ENCODE results near the gene ZNF407. TPM values are rescaled to one million over a fixed set of nuclear protein-coding genes. Genes with fewer than 3 reads are reported as not detected.

ZNF407 gene
- total and polyA plus RNA-seq, 10 donors, result 2.0 to 41.0 (median 26.3) TPM

- DNase-seq, result no peak
- no peaks in the 10 kb centered on the region for H3K27me3 ChIP-seq (replicated peaks in 1 of 7)
- intact Hi-C loops (cut with DNase I; ENCODE audit: low total_unique reads), result no loop called here
- H3K9me3 ChIP-seq, result no peaks in the 10 kb centered on the region
- 88 to 100% (median 96%) methylated on average over 1 of the region's 1 CpG for WGBS, 5 donors
- no peak overlapping the region for H3K27ac ChIP-seq
- TF ChIP-seq POLR2A (IDR thresholded peaks at IDR 0.05) (no peak), POLR2AphosphoS5 (IDR thresholded peaks at IDR 0.05) (no peak), CTCF (IDR thresholded peaks at IDR 0.05 in 8 of 11, conservative IDR thresholded peaks at IDR 0.05 in 3 of 11) (no peak)
- no peaks in the 10 kb centered on the region for H3K4me1 ChIP-seq
- no peak overlapping the region for H3K4me3 ChIP-seq
- peaks cover 0 to 27% (median 0%) of the 10 kb centered on the region in 6 donors for H3K36me3 ChIP-seq
These were observed 192.8 kb downstream of the ZNF407 start for GRCh38 chr18:74790451-74790850.

GRCh38 chr18:74791501-74792194 is 194.0 kb downstream of the ZNF407 start:
- intact Hi-C loops (cut with DNase I; ENCODE audit: low total_unique reads), result no loop called here
- H3K36me3 ChIP-seq, result peaks cover 0 to 21% (median 0%) of the 10 kb centered on the region in 6 donors
- peaks cover 0 to under 1% (median 0%) of the 10 kb centered on the region in 6 donors for H3K4me1 ChIP-seq
- no peak overlapping the region for H3K4me3 ChIP-seq
- no peaks in the 10 kb centered on the region for H3K27me3 ChIP-seq (replicated peaks in 1 of 7)
- WGBS, 5 donors, result 91 to 98% (median 94%) methylated on average over 8 of the region's 8 CpGs
- TF ChIP-seq CTCF (IDR thresholded peaks at IDR 0.05 in 8 of 11, conservative IDR thresholded peaks at IDR 0.05 in 3 of 11) (no peak), POLR2A (IDR thresholded peaks at IDR 0.05) (no peak), POLR2AphosphoS5 (IDR thresholded peaks at IDR 0.05) (no peak)
- H3K9me3 ChIP-seq, result no peaks in the 10 kb centered on the region
- no peak for DNase-seq
- no peak overlapping the region for H3K27ac ChIP-seq

GRCh38 chr18:74793746-74794145 is 196.1 kb downstream of the ZNF407 start:
- intact Hi-C loops (cut with DNase I; ENCODE audit: low total_unique reads), result no loop called here
- H3K4me3 ChIP-seq, result no peak overlapping the region

More at GRCh38 chr18:74793746-74794145, 196.1 kb downstream of the ZNF407 start:
- DNase-seq, result no peak
- Histone ChIP-seq H3K36me3 (peaks cover 0 to 7% (median 0%) of the 10 kb centered on the region in 6 donors), H3K27ac (no peak overlapping the region), H3K9me3 (no peaks in the 10 kb centered on the region), H3K4me1 (peaks cover 0 to 21% (median 14%) of the 10 kb centered on the region in 6 donors), H3K27me3 (replicated peaks in 1 of 7) (no peaks in the 10 kb centered on the region)
- TF ChIP-seq POLR2A (IDR thresholded peaks at IDR 0.05), result no peak
- no peak for TF ChIP-seq CTCF (IDR thresholded peaks at IDR 0.05 in 8 of 11, conservative IDR thresholded peaks at IDR 0.05 in 3 of 11)
- no peak for TF ChIP-seq POLR2AphosphoS5 (IDR thresholded peaks at IDR 0.05)
- WGBS, 5 donors, result 73 to 87% (median 78%) methylated on average over 9 of the region's 9 CpGs
